Activated CD8-positive, alpha-beta memory T cell treated with anti-CD3 and anti-CD28 coated beads for 1 hour (primary cell): ENCODE data around the gene ARV1.
"Not testable (repeated sequence)": the region's sequence is repeated elsewhere in the genome, so short reads cannot be mapped to it uniquely, and the experiment has no call there.

ENCODE experiments used
- DNase-seq, 2 donors: peaks; one replicate each; pipeline ENCODE4 v3.0.0-alpha.2; 2020; ENCODE audit warnings: low read depth in 1 of 2; ENCODE audit errors: extremely low read depth in 1 of 2

Gene ARV1

GRCh38 chr1:230976360-230976759 is 2.5 kb upstream of the ARV1 start:
- no peak for DNase-seq

DNA sequence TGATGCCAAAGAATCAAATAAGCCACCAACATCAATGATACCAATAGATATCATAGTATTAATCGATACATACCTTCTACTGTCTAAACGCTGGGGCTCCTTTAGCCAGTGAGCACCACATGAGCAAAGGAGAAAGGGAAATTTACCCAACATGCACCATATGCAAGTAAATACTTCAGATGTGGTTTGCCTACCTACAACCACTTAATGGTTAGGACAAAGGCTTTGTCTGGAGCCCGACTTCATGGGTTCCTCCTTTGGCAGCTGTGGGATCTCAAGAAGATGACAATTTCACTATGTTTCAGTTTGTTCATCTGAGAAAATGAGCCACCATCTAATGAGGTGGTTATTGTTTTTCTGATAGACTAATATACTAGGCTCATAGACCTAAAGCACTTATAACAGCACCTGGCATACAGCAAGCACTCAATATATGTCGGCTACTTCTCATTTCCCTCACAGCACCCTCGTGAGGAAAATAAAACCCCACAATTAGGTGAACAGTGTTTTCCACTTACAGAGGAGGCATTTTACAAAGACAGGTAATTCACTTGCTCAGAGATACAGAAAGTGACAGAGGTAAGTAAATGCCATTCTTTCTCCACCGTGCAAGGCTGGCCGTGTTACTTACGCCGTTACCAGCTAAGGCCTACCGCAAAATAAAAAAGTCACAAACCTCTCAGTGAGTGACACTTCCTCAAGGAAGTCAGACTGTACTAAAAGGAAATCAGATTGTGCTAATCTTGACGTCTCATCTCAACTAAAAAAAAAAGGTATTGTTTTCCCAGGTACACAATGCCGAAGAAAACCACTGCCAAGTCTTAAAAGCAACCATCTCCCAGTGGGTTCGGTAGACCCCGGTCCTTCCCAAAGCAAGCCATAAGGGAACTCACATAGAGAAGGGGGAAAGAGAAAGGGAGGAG is 1.8 kb upstream of the ARV1 start:
- DNase-seq: no peak

- peak in 1 of 2 donors; percentile 11 for DNase-seq
Observed at GRCh38 chr1:230977761-230978490, 968 bp upstream of the ARV1 start.

- DNase-seq: no peak
Observed at GRCh38 chr1:230979389-230979716, 459 bp downstream of the ARV1 start.

DNA sequence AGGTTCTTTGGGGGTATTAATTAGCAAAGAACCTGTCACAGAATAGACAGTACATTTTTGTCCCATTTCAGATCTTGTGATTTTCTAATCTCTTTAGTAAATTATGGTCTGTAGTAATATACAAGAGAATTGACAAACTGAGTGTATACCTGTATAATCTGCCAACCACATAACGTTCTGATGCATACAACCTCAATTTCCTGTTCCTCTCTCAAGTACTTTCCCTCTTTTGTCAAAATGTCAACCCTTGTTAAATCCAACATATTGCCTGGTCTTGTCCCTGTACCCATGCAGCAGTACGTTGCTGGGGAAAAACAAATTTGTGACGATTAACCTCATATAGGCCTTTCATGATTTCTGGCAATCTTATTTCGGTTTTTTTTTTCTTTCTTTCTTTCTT is 1.1 kb downstream of the ARV1 start:
- no peak for DNase-seq

- DNase-seq: no peak
Observed at GRCh38 chr1:230982696-230983095, 3.8 kb downstream of the ARV1 start.

DNA sequence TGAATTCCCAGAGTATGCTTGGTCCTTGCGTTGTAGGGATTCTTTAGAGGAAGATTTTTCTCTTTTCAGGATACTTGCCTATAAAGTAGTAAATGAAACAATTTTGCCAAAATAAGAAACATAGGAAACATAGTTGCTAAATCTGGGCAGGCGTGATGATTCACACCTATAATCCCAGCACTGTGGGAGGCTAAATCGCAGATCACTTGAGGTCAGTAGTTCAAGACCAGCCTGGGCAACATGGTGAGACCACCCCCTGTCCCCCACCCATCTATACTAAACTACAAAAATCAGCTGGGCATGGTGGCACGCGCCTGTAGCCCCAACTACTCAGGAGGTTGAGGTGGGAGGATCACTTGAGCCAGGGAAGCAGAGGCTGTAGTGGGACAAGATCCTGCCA is 4.9 kb downstream of the ARV1 start:
- DNase-seq: no peak

- DNase-seq: not testable (repeated sequence)
Observed at GRCh38 chr1:230984622-230985515, 6.0 kb downstream of the ARV1 start.

GRCh38 chr1:230985711-230986110 is 6.8 kb downstream of the ARV1 start:
- no peak for DNase-seq

- no peak for DNase-seq
Observed at GRCh38 chr1:230986976-230987375, 8.1 kb downstream of the ARV1 start.

GRCh38 chr1:230987448-230987847 is 8.6 kb downstream of the ARV1 start:
- DNase-seq: no peak

GRCh38 chr1:230992100-230992774 is 13.3 kb downstream of the ARV1 start:
- DNase-seq: no peak

GRCh38 chr1:230994860-230995259 is 16.0 kb downstream of the ARV1 start:
- no peak for DNase-seq

GRCh38 chr1:231000201-231000600 is 21.3 kb downstream of the ARV1 start:
- no peak for DNase-seq

DNA sequence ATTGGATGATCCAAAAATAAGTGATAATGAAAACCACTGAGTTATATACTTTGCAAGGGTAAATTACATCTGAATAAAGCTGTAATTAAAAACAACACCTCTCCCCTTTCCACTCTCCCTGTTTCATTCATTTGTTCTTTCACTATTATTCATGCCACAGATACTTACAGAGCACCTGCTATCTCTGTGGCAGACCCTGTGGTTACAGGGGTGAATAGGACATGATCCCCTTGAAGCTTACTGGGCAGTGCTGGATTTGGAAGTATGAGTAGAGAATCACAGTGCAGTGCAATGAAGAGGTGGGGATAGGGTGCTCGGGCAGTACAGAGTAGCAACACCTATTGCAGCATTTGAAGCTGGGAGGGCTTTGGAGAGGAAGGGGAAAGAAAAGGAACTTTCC is 21.7 kb downstream of the ARV1 start:
- no peak for DNase-seq

DNA sequence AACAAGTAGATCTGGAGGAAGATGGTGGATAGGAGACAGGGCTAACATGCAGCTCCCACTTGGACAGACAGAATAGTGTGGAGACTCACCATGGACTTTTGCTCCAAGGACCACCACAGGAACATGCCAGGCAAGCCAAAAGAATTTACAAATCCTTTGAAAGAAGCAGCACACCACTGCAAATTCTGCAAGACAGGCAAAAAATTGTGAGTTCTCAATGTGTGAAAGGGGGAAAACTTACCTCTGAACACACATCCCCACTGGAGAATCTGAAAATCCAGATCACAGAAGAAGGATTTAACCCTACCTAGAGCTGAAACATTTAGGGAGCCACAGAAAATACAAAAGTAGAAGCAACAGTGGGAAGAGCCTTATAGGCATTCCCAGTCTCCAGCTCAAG is 23.0 kb downstream of the ARV1 start:
- DNase-seq: no peak

GRCh38 chr1:231007535-231007934 is 28.6 kb downstream of the ARV1 start:
- DNase-seq: not testable (repeated sequence)

DNA sequence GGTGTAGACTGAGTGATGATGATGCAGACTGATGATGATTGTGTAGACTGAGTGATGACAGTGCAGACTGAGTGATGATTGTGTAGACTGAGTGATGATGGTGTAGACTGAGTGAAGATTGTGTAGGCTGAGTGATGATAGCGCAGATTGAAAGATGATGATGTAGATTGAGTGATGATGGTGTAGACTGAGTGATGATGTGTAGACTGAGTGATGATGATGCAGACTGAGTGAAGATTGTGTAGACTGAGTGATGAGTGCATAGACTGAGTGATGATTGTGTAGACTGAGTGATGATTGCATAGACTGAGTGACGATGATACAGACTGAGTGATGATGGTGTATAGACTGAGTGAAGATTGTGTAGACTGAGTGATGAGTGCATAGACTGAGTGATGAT is 32.5 kb downstream of the ARV1 start:
- no peak for DNase-seq

DNA sequence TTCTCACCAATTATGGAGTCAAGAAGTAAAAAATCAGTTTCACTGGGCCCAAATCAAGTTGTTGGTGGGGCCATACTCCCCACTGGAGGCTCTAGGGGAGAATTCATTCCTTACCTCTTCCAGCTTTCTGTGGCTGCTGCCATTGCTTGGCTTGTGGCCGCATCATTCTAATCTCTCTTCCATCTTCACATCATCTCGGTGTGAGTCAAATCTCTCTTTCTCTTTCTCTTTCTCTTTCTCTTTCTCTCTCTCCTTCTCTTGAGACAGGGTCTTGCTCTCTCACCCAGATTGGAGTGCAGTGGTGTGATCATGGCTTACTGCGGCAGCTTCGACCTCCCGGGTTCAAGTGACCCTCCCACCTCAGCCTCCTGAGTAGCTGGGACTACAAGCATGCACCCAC is 33.1 kb downstream of the ARV1 start:
- DNase-seq: no peak

GRCh38 chr1:231013391-231014015 is 34.6 kb downstream of the ARV1 start:
- DNase-seq: no peak
